Keratinocyte (primary cell): ENCODE data around the gene ACADSB.

ENCODE experiments used
- CTCF ChIP-seq, 3 experiments: IDR thresholded peaks in 1 of 3; conservative IDR thresholded peaks in 1 of 3; optimal IDR thresholded peaks in 1 of 3; 2 replicates in 2 of 3; 3 replicates in 1 of 3; pipeline versions ENCODE3 to v1.5.1; 2011; ENCODE audit warnings: low read length in 3 of 3, mild to moderate bottlenecking in 3 of 3, moderate library complexity in 2 of 3, control low read depth in 1 of 3, inconsistent platforms in 1 of 3; ENCODE audit not compliant: insufficient read depth in 2 of 3; ENCODE audit errors: extremely low read depth in 1 of 3
- EZH2 ChIP-seq: IDR thresholded peaks from one replicate; pipeline ENCODE4 v1.6.1; 2012; ENCODE audit warnings: inconsistent platforms, mild to moderate bottlenecking, low read length, moderate library complexity

- TF ChIP-seq CTCF (optimal IDR thresholded peaks at IDR 0.05 in 1 of 3, IDR thresholded peaks at IDR 0.05 in 1 of 3, conservative IDR thresholded peaks at IDR 0.05 in 1 of 3; ENCODE audit: extremely low read depth in 1 of 3, insufficient read depth in 2 of 3, low read length in 3 of 3) (no peak), EZH2 (no peak)
These were observed 88.2 kb downstream of the ACADSB start for GRCh38 chr10:123097039-123097438.
